PC-3 (cell line): ENCODE measurements around the gene PPWD1.

Experiments
- EZH2 ChIP-seq: fragments of 300-600 bp; sonication (generic); IDR thresholded peaks from one replicate; pipeline ENCODE4 v1.6.1; 2017; ENCODE audit warnings: antibody characterized with exemption, mild to moderate bottlenecking, low read length; ENCODE audit not compliant: unreplicated experiment
- EZH2phosphoT487 ChIP-seq: fragments of 300-600 bp; sonication (generic); IDR thresholded peaks from 2 replicates; pipeline ENCODE4 v1.6.1; 2018; ENCODE audit warnings: mild to moderate bottlenecking, antibody characterized with exemption, low read length, borderline replicate concordance
- TF ChIP-seq, protein P1 (sequence below): fragments of 300-600 bp; sonication (generic); conservative IDR thresholded peaks from 2 replicates; pipeline ENCODE4 v1.5.1; 2017; ENCODE audit warnings: antibody characterized with exemption, low read depth, mild to moderate bottlenecking, low read length

DNA sequence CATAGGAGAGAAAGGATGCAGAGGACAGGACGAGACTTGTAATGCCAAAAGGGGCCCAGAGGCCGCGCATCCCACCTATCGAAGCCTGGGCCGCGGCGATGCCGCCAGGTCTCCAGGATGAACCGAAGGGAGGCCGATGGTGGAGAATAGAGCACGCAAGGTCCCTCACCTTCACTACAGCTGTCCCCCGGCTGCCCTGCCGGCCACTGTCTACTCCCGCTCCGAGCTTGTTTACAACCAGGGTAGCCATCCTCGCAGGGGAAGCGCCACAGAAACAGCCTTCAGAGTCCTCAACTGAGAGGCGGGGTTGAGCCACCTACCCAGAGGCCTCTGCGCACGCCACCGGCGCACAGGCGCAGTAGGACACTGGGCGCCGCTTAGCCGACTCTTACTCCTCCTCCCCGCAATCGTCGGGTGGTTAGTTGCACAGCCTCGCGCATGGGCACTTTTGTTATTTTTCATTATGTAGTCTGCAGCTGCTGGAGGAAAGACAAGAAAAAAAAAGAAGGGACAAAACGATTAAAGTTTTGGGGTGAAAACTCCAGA is 61.0 kb downstream of the PPWD1 start, which contains the start of gene TRIM23:
- TF ChIP-seq, protein P1, sequence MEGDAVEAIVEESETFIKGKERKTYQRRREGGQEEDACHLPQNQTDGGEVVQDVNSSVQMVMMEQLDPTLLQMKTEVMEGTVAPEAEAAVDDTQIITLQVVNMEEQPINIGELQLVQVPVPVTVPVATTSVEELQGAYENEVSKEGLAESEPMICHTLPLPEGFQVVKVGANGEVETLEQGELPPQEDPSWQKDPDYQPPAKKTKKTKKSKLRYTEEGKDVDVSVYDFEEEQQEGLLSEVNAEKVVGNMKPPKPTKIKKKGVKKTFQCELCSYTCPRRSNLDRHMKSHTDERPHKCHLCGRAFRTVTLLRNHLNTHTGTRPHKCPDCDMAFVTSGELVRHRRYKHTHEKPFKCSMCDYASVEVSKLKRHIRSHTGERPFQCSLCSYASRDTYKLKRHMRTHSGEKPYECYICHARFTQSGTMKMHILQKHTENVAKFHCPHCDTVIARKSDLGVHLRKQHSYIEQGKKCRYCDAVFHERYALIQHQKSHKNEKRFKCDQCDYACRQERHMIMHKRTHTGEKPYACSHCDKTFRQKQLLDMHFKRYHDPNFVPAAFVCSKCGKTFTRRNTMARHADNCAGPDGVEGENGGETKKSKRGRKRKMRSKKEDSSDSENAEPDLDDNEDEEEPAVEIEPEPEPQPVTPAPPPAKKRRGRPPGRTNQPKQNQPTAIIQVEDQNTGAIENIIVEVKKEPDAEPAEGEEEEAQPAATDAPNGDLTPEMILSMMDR = no peak
- TF ChIP-seq EZH2 (no peak), EZH2phosphoT487 (no peak)
